AG10803 (cell line): ENCODE results near the gene MBD5.
A peak's percentile ranks its signal among the peaks of the same experiment; 100 is the strongest.

Source experiments
- DNase-seq: peaks from one replicate; pipeline ENCODE4 v3.0.0; 2010; ENCODE audit warnings: low read depth
- H3K4me3 ChIP-seq: 2 replicates; pipeline ENCODE4 v1.5.1; 2011; ENCODE audit warnings: mild to moderate bottlenecking, low read length, control low read depth
- CTCF ChIP-seq: conservative IDR thresholded peaks from 2 replicates; pipeline ENCODE4 v1.5.1; 2011; ENCODE audit warnings: mild to moderate bottlenecking, low read length, control low read depth, inconsistent platforms

MBD5 gene

GRCh38 chr2:148552675-148553331 is 531.9 kb downstream of the MBD5 start:
- H3K4me3 ChIP-seq, result peak overlapping the region; percentile 44
- TF ChIP-seq CTCF, result no peak
- no peak for DNase-seq

GRCh38 chr2:148553332-148553887 is 532.5 kb downstream of the MBD5 start:
- no peak for TF ChIP-seq CTCF
- no peak for DNase-seq
- H3K4me3 ChIP-seq, result peak overlapping the region; percentile 44

GRCh38 chr2:148554459-148555247 is 533.8 kb downstream of the MBD5 start:
- DNase-seq, result peak; percentile 13

GRCh38 chr2:148555622-148556294 is 534.9 kb downstream of the MBD5 start:
- H3K4me3 ChIP-seq, result no peak overlapping the region
- TF ChIP-seq CTCF, result no peak
- no peak for DNase-seq

More at GRCh38 chr2:148554459-148555247, 533.8 kb downstream of the MBD5 start:
- H3K4me3 ChIP-seq, result no peak overlapping the region
- TF ChIP-seq CTCF, result no peak

GRCh38 chr2:148557844-148558436 is 537.0 kb downstream of the MBD5 start:
- no peak for TF ChIP-seq CTCF
- no peak for DNase-seq
- H3K4me3 ChIP-seq, result no peak overlapping the region

- no peak overlapping the region for H3K4me3 ChIP-seq
- no peak for TF ChIP-seq CTCF
- peak; percentile 3 for DNase-seq
These were observed 539.6 kb downstream of the MBD5 start for GRCh38 chr2:148560496-148560895.
